Measurements from ENCODE around the gene STK25. TPM values are rescaled to one million over a fixed set of nuclear protein-coding genes. Genes with fewer than 3 reads are reported as not detected.

STK25 gene
- total and polyA plus RNA-seq, 2 of the 8 experiments (the other 6 are each of a cell fraction or from before 2014, with no cell fraction given) = 159 to 546 TPM

DNA sequence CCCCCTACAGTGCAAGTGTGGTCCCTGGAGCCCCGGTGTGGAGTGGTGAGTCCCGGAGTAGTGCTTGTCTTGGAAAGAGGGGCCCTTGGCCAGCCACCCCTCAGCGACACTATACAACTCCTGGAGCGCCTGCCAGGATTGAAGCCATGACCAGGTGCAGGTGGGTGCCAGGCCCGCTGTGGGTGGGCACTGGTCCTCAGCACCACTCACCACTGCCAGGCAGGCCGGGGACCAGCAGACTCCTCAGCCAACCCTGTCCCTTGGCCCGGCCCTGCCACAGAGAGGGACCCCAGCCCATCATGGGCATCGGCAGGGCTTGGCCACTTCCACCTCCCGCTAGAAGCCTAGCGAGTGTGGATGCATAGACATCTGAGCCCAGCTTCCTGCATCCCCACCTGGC, 42.2 kb downstream of the STK25 start:
- no peaks in the 10 kb centered on the region for H3K36me3 ChIP-seq (ENCODE audit: control insufficient read depth in 2 of 4, insufficient read depth in 4 of 4, low read length in 3 of 4)
- H4K5ac ChIP-seq (ENCODE audit: insufficient read length, low read depth, low read length) = no peak overlapping the region
- no peaks in the 10 kb centered on the region for H3K27me3 ChIP-seq (replicated peaks in 1 of 4; ENCODE audit: control insufficient read depth in 3 of 4, extremely low read depth in 1 of 4, insufficient read depth in 3 of 4, low read length in 3 of 4)
- H3K4me1 ChIP-seq (replicated peaks in 1 of 4; ENCODE audit: control insufficient read depth in 3 of 4, insufficient read depth in 4 of 4, low read length in 3 of 4) = no peaks in the 10 kb centered on the region
- CTCF ChIA-PET (ENCODE audit: partially characterized antibody) = interaction anchor here (0.8 to 2.9 kb wide), 3 partner anchors 15 to 38 kb away, joined by 4 to 9 read pairs (median 5); no protein-coding TSS in a partner anchor
- H3K9ac ChIP-seq (replicated peaks in 1 of 4; ENCODE audit: extremely low read depth in 1 of 4, low read depth in 3 of 4, low read length in 3 of 4) = no peak overlapping the region
- FAIRE-seq (no peak), DNase-seq (ENCODE audit: low read depth in 1 of 2, low spot score in 2 of 2) (no peak)
- no peak overlapping the region for H2BK15ac ChIP-seq (ENCODE audit: low read length)
- no peak overlapping the region for H2AK5ac ChIP-seq (ENCODE audit: low read depth, low read length)
- H3K23ac ChIP-seq (ENCODE audit: insufficient read length) = no peak overlapping the region
- H3K56ac ChIP-seq (replicated peaks; ENCODE audit: insufficient read length, low read depth, low read length) = no peak overlapping the region
- no peaks in the 10 kb centered on the region; the same call in 1 of the 2 replicates for H3K23me2 ChIP-seq (ENCODE audit: low read depth, low read length)
- H4K91ac ChIP-seq (replicated peaks; ENCODE audit: insufficient read length, low read length) = no peak overlapping the region
- TF ChIP-seq ZNF274 (IDR thresholded peaks at IDR 0.05; ENCODE audit: borderline replicate concordance, extremely low read depth, low read length) (no peak), EZH2 (IDR thresholded peaks at IDR 0.05; ENCODE audit: low read depth, low read length, severe bottlenecking) (no peak), YY1 (IDR thresholded peaks at IDR 0.05; ENCODE audit: low read depth, low read length) (no peak)
- TF ChIP-seq, protein P1, sequence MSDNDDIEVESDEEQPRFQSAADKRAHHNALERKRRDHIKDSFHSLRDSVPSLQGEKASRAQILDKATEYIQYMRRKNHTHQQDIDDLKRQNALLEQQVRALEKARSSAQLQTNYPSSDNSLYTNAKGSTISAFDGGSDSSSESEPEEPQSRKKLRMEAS (IDR thresholded peaks at IDR 0.05) = no peak
- H3K79me2 ChIP-seq (ENCODE audit: control insufficient read depth in 1 of 2, insufficient read depth in 2 of 2, low read length in 2 of 2) = no peaks in the 10 kb centered on the region
- H2BK12ac ChIP-seq (ENCODE audit: low read depth, low read length) = no peak overlapping the region
- no peak overlapping the region for H4K8ac ChIP-seq (ENCODE audit: extremely low read depth, insufficient read depth, low read length)
- no peak overlapping the region for H2BK20ac ChIP-seq (ENCODE audit: low read length)
- H3K4me3 ChIP-seq (ENCODE audit: extremely low read depth in 1 of 4, insufficient read depth in 2 of 4, low read depth in 3 of 4, low read length in 4 of 4) = no peak overlapping the region
- peaks cover 0 to 1% of the 10 kb centered on the region in 2 experiments for H4K20me1 ChIP-seq (replicated peaks in 1 of 2; ENCODE audit: control insufficient read depth in 1 of 2, insufficient read depth in 2 of 2, low read length in 2 of 2)
- no peak overlapping the region for H2BK120ac ChIP-seq (replicated peaks; ENCODE audit: low read depth, low read length)
- 93% methylated on average over 6 of the region's 10 CpGs; no CpG with 5 or more reads in 1 of the 2 experiments for WGBS, 2 experiments (ENCODE audit: extremely low coverage in 1 of 2, insufficient coverage in 1 of 2, insufficient read length in 1 of 2, insufficient replicate concordance in 2 of 2, low coverage in 1 of 2, low lambda C conversion rate in 2 of 2, missing lambda C conversion rate in 1 of 2)
- H3K79me1 ChIP-seq (ENCODE audit: low read depth, low read length) = no peaks in the 10 kb centered on the region
- H3K18ac ChIP-seq (ENCODE audit: extremely low read depth, low read length) = no peak overlapping the region
- H3K9me3 ChIP-seq (ENCODE audit: insufficient read depth in 2 of 2, low read depth in 1 of 2, low read length in 1 of 2) = no peaks in the 10 kb centered on the region
- no peak overlapping the region for H3K27ac ChIP-seq (ENCODE audit: low read depth, low read length)
- no peak overlapping the region for H2BK5ac ChIP-seq (ENCODE audit: low read depth, low read length)
- H3K4me2 ChIP-seq (ENCODE audit: insufficient read depth in 1 of 2, low read depth in 2 of 2, low read length in 2 of 2) = no peak overlapping the region
- H2AFZ ChIP-seq (ENCODE audit: low read length) = no peak overlapping the region
- H3K4ac ChIP-seq (replicated peaks; ENCODE audit: insufficient read length, low read depth, low read length) = no peak overlapping the region
- no peak overlapping the region for H3K14ac ChIP-seq (ENCODE audit: insufficient read length)
- POLR2A ChIA-PET (ENCODE audit: partially characterized antibody) = interaction anchor here (0.7 to 1.7 kb wide), 4 partner anchors 14 to 110 kb away, joined by 3 to 4 read pairs (median 3); no protein-coding TSS in a partner anchor
